Spleen (tissue), 7 donors: ENCODE measurements around the gene IGF1R.

Source experiments
- POLR2A ChIP-seq, 3 donors: fragments of 450-650 bp; IDR thresholded peaks; one replicate each; pipeline ENCODE4 v1.5.1; 2017; ENCODE audit warnings: antibody characterized with exemption in 3 of 3, mild to moderate bottlenecking in 1 of 3
- POLR2AphosphoS5 ChIP-seq, 3 donors: sonication (generic); formaldehyde crosslinking; IDR thresholded peaks; one replicate each; pipeline ENCODE4 v1.5.1; 2017; ENCODE audit warnings: antibody characterized with exemption in 3 of 3
- TF ChIP-seq, protein P1 (sequence below), 11 experiments: fragments of 200-600 bp in 7 of 11; fragments of 450-650 bp in 4 of 11; sonication (generic) in 4 of 11; IDR thresholded peaks in 8 of 11; conservative IDR thresholded peaks in 3 of 11; 1 replicate in 7 of 11; 2 replicates in 4 of 11; pipeline versions ENCODE4 v1.4.0 to v1.8.0; 2016 to 2021; ENCODE audit warnings: antibody characterized with exemption in 11 of 11, inconsistent platforms in 4 of 11, mild to moderate bottlenecking in 1 of 11
- donor health status: DM: no; HTN: no; CAD: no; lungs with moderate emphysema.
- donor health status: DM: no; HTN: no; CAD: no.
- donor health status: DM: no; HTN: no; CAD: no.

- TF ChIP-seq, protein P1, sequence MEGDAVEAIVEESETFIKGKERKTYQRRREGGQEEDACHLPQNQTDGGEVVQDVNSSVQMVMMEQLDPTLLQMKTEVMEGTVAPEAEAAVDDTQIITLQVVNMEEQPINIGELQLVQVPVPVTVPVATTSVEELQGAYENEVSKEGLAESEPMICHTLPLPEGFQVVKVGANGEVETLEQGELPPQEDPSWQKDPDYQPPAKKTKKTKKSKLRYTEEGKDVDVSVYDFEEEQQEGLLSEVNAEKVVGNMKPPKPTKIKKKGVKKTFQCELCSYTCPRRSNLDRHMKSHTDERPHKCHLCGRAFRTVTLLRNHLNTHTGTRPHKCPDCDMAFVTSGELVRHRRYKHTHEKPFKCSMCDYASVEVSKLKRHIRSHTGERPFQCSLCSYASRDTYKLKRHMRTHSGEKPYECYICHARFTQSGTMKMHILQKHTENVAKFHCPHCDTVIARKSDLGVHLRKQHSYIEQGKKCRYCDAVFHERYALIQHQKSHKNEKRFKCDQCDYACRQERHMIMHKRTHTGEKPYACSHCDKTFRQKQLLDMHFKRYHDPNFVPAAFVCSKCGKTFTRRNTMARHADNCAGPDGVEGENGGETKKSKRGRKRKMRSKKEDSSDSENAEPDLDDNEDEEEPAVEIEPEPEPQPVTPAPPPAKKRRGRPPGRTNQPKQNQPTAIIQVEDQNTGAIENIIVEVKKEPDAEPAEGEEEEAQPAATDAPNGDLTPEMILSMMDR (IDR thresholded peaks at IDR 0.05 in 8 of 11, conservative IDR thresholded peaks at IDR 0.05 in 3 of 11) = no peak
- TF ChIP-seq POLR2A (IDR thresholded peaks at IDR 0.05) = no peak
- no peak for TF ChIP-seq POLR2AphosphoS5 (IDR thresholded peaks at IDR 0.05)
Observed at GRCh38 chr15:98875309-98875708, 227.0 kb downstream of the IGF1R start.
